GM12878 (cell line): ENCODE data around the gene DLG1.

Experiments used
- CBX5 ChIP-seq: sonication (generic); IDR thresholded peaks from 2 replicates; pipeline ENCODE4 v1.6.1; 2016; ENCODE audit warnings: low read depth, moderate library complexity, mild to moderate bottlenecking, inconsistent platforms
- CTCF ChIP-seq, 3 experiments: IDR thresholded peaks in 2 of 3; conservative IDR thresholded peaks in 1 of 3; 2 replicates each; pipeline ENCODE4 v1.5.1; 2011; ENCODE audit warnings: low read depth in 3 of 3, low read length in 3 of 3, mild to moderate bottlenecking in 3 of 3, control low read depth in 2 of 3, moderate library complexity in 2 of 3, inconsistent platforms in 1 of 3, mixed read lengths in 1 of 3; ENCODE audit not compliant: control insufficient read depth in 2 of 3, insufficient read depth in 1 of 3; ENCODE audit errors: extremely low read depth in 1 of 3
- ESRRA ChIP-seq: IDR thresholded peaks from 2 replicates; pipeline ENCODE4 v1.6.1; 2012; ENCODE audit warnings: mild to moderate bottlenecking, low read length, improper control_type of control experiment
- NFXL1 ChIP-seq: fragments of 450-650 bp; IDR thresholded peaks from 2 replicates; pipeline ENCODE4 v1.6.1; 2017; ENCODE audit warnings: antibody characterized with exemption, mild to moderate bottlenecking, borderline replicate concordance
- NRF1 ChIP-seq: conservative IDR thresholded peaks from 2 replicates; pipeline ENCODE4 v1.6.1; 2011; ENCODE audit warnings: mild to moderate bottlenecking, low read depth, low read length, improper control_type of control experiment
- PBX3 ChIP-seq: IDR thresholded peaks from 2 replicates; pipeline ENCODE4 v1.6.1; 2011; ENCODE audit warnings: mild to moderate bottlenecking, low read depth, low read length, moderate library complexity; ENCODE audit not compliant: insufficient replicate concordance
- POLR2A ChIP-seq: IDR thresholded peaks from 2 replicates; pipeline ENCODE4 v1.6.1; 2011; ENCODE audit warnings: low read depth, mild to moderate bottlenecking, low read length
- POLR2AphosphoS5 ChIP-seq: IDR thresholded peaks from 2 replicates; pipeline ENCODE4 v1.6.1; 2011; ENCODE audit warnings: mild to moderate bottlenecking, low read length, inconsistent platforms
- SRF ChIP-seq, 2 experiments: IDR thresholded peaks; 2 replicates each; pipeline ENCODE4 v1.6.1; 2011; ENCODE audit warnings: low read depth in 2 of 2, low read length in 2 of 2, mild to moderate bottlenecking in 1 of 2, moderate library complexity in 1 of 2
- SUZ12 ChIP-seq: fragments of 200-600 bp; sonication (generic); IDR thresholded peaks from one replicate; pipeline ENCODE4 v1.6.1; 2018; ENCODE audit warnings: antibody characterized with exemption, mild to moderate bottlenecking; ENCODE audit not compliant: unreplicated experiment
- TAF1 ChIP-seq: IDR thresholded peaks from 2 replicates; pipeline ENCODE4 v1.6.1; 2011; ENCODE audit warnings: mild to moderate bottlenecking, low read depth, low read length, borderline replicate concordance
- ZBTB4 ChIP-seq: fragments of 450-650 bp; formaldehyde crosslinking; IDR thresholded peaks from 2 replicates; pipeline ENCODE4 v1.4.0; 2022; ENCODE audit warnings: mild to moderate bottlenecking, moderate library complexity

DNA sequence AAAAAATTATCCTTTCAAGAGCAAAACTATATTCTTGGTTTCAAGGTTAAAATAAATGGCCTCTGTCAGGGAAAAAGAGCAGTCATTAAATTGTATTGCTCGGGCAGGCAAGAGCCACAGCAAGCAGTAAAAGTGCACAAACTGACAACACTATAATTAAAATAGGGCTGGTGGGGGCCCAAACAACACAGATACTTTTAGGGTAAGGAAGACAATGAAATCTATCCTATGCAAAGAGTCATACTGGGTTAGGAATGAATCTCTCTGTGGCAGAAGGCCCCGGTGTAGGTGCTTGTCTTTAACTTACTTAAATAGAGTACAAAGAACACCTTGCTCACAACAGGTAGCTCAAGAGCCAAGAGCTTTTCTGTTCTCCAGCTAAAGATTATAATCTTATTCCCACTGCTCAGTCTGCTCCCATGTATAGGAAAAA is 94.7 kb downstream of the DLG1 start:
- TF ChIP-seq NRF1 (no peak), SUZ12 (no peak), ZBTB4 (CRISPR knock-in tag) (no peak), CTCF (IDR thresholded peaks at IDR 0.05 in 2 of 3, conservative IDR thresholded peaks at IDR 0.05 in 1 of 3; ENCODE audit: control insufficient read depth in 2 of 3, extremely low read depth in 1 of 3, insufficient read depth in 1 of 3, low read depth in 3 of 3, low read length in 3 of 3) (no peak), POLR2AphosphoS5 (no peak), PBX3 (no peak), ESRRA (no peak), TAF1 (no peak), CBX5 (no peak), SRF (IDR thresholded peaks at IDR 0.05; ENCODE audit: low read depth in 2 of 2, low read length in 2 of 2) (no peak), POLR2A (no peak), NFXL1 (no peak)
